Esophagus squamous epithelium (tissue), 5 donors: ENCODE measurements around the gene CALCR. TPM values are rescaled to one million over a fixed set of nuclear protein-coding genes. Genes with fewer than 3 reads are reported as not detected.

ENCODE experiments used
- DNase-seq: peaks from one replicate; lab custom pipeline; 2025; lab: John Stamatoyannopoulos, UW
- H3K27ac ChIP-seq, 4 donors: fragments of 200-600 bp; sonication (generic); one replicate each; pipeline ENCODE4 v1.5.1; 2016 to 2019; ENCODE audit warnings: mild to moderate bottlenecking in 1 of 4
- H3K27me3 ChIP-seq, 4 donors: fragments of 200-600 bp; sonication (generic); 1 replicate in 3 of 4; 2 replicates in 1 of 4; pipeline versions ENCODE4 v1.5.1 to v1.6.0; 2017 to 2021; ENCODE audit warnings: antibody characterized with exemption in 1 of 4
- H3K36me3 ChIP-seq, 3 donors: fragments of 200-600 bp; sonication (generic); one replicate each; pipeline ENCODE4 v1.5.1; 2016 to 2019
- H3K4me1 ChIP-seq, 3 donors: fragments of 200-600 bp; sonication (generic); one replicate each; pipeline ENCODE4 v1.5.1; 2017 to 2019
- H3K4me3 ChIP-seq, 4 donors: fragments of 200-600 bp; sonication (generic); 1 replicate in 3 of 4; 2 replicates in 1 of 4; pipeline ENCODE4 v1.5.1; 2016 to 2019; ENCODE audit warnings: mild to moderate bottlenecking in 2 of 4, moderate library complexity in 1 of 4
- H3K9me3 ChIP-seq, 3 donors: fragments of 200-600 bp; sonication (generic); one replicate each; pipeline ENCODE4 v1.5.1; 2016 to 2019
- CTCF ChIP-seq, 6 experiments: fragments of 450-650 bp in 4 of 6; fragments of 200-600 bp in 2 of 6; sonication (generic) in 2 of 6; IDR thresholded peaks; one replicate each; pipeline ENCODE4 v1.5.1; 2016 to 2019; ENCODE audit warnings: antibody characterized with exemption in 6 of 6, mild to moderate bottlenecking in 4 of 6, moderate library complexity in 4 of 6
- POLR2A ChIP-seq, 4 donors: fragments of 450-650 bp; IDR thresholded peaks; one replicate each; pipeline ENCODE4 v1.6.1; 2017; ENCODE audit warnings: antibody characterized with exemption in 4 of 4, mild to moderate bottlenecking in 4 of 4, moderate library complexity in 3 of 4
- WGBS, 2 donors: methylation state at CpG; one replicate each; pipeline ENCODE4 v1.1.5; 2018; 5-methylcytosine and 5-hydroxymethylcytosine counted together
- intact Hi-C: fragments of 100-400 bp; cut with DNase I; formaldehyde crosslinking; loops from one replicate; pipeline ENCODE4 v1.15.0; 2022
- total RNA-seq, 4 donors: library from RNA; depleted of rRNA; stranded (reverse); fragments of >200 nt; gene quantifications; one replicate each; pipeline ENCODE4 v1.1.0, GENCODE V29; 2016
- donor health status: DM: yes; HTN: yes; CAD: no.

CALCR gene
- total RNA-seq, 4 donors from 2014 or later, result 0.19 TPM; not detected in 3

GRCh38 chr7:93447509-93447908, 127.0 kb downstream of the CALCR start:
- Histone ChIP-seq H3K9me3 (no peaks in the 10 kb centered on the region), H3K36me3 (no peaks in the 10 kb centered on the region), H3K4me3 (no peak overlapping the region), H3K27ac (no peak overlapping the region), H3K4me1 (no peaks in the 10 kb centered on the region), H3K27me3 (no peaks in the 10 kb centered on the region)
- WGBS, 2 donors, result 73 to 74% methylated on average over 2 of the region's 2 CpGs
- TF ChIP-seq CTCF (IDR thresholded peaks at IDR 0.05) (no peak), POLR2A (IDR thresholded peaks at IDR 0.05) (no peak)
- intact Hi-C loops, result no loop called here
- no peak for DNase-seq

- H3K27me3 ChIP-seq, result no peaks in the 10 kb centered on the region
- intact Hi-C loops, result no loop called here
- H3K36me3 ChIP-seq, result no peaks in the 10 kb centered on the region
- WGBS, 2 donors, result 35 to 44% methylated on average over 6 of the region's 6 CpGs
- H3K27ac ChIP-seq, result no peak overlapping the region
- H3K9me3 ChIP-seq, result no peaks in the 10 kb centered on the region
- H3K4me3 ChIP-seq, result no peak overlapping the region
- DNase-seq, result no peak
- H3K4me1 ChIP-seq, result no peaks in the 10 kb centered on the region
- TF ChIP-seq POLR2A (IDR thresholded peaks at IDR 0.05) (no peak), CTCF (IDR thresholded peaks at IDR 0.05) (peak in 4 of 6 experiments; percentile 39 to 51 (median 46))
Measured at GRCh38 chr7:93442478-93443224, 131.9 kb downstream of the CALCR start.

GRCh38 chr7:93435791-93436190, 138.7 kb downstream of the CALCR start:
- no peak for DNase-seq
- no peak for TF ChIP-seq CTCF (IDR thresholded peaks at IDR 0.05)
- TF ChIP-seq POLR2A (IDR thresholded peaks at IDR 0.05), result no peak
- H3K4me1 ChIP-seq, result no peaks in the 10 kb centered on the region
- H3K27ac ChIP-seq, result no peak overlapping the region
- WGBS, 2 donors, result 77 to 85% methylated on average over 6 of the region's 6 CpGs
- no peak overlapping the region for H3K4me3 ChIP-seq
- no peaks in the 10 kb centered on the region for H3K36me3 ChIP-seq
- intact Hi-C loops, result no loop called here
- no peaks in the 10 kb centered on the region for H3K9me3 ChIP-seq
- no peaks in the 10 kb centered on the region for H3K27me3 ChIP-seq

GRCh38 chr7:93432130-93432529, 142.4 kb downstream of the CALCR start:
- 68 to 83% methylated on average over 2 of the region's 2 CpGs for WGBS, 2 donors
- Histone ChIP-seq H3K36me3 (no peaks in the 10 kb centered on the region), H3K27ac (no peak overlapping the region), H3K9me3 (no peaks in the 10 kb centered on the region), H3K4me3 (no peak overlapping the region), H3K4me1 (no peaks in the 10 kb centered on the region), H3K27me3 (no peaks in the 10 kb centered on the region)
- intact Hi-C loops, result no loop called here
- TF ChIP-seq CTCF (IDR thresholded peaks at IDR 0.05), result no peak
- no peak for TF ChIP-seq POLR2A (IDR thresholded peaks at IDR 0.05)
- no peak for DNase-seq

- intact Hi-C loops, result no loop called here
- Histone ChIP-seq H3K4me3 (no peak overlapping the region), H3K9me3 (no peaks in the 10 kb centered on the region), H3K4me1 (no peaks in the 10 kb centered on the region), H3K27me3 (no peaks in the 10 kb centered on the region), H3K27ac (no peak overlapping the region), H3K36me3 (no peaks in the 10 kb centered on the region)
- no peak for DNase-seq
- TF ChIP-seq CTCF (IDR thresholded peaks at IDR 0.05), result no peak
- TF ChIP-seq POLR2A (IDR thresholded peaks at IDR 0.05), result no peak
- WGBS, 2 donors, result 72 to 74% methylated on average over 8 of the region's 8 CpGs
Measured at GRCh38 chr7:93430917-93431588, 143.5 kb downstream of the CALCR start.
